Thyroid gland (tissue), 4 donors: ENCODE measurements around the gene PDZD2.

ENCODE experiments used
- CTCF ChIP-seq, 6 experiments: fragments of 200-600 bp in 3 of 6; fragments of 450-650 bp in 3 of 6; sonication (generic) in 3 of 6; IDR thresholded peaks; one replicate each; pipeline ENCODE4 v1.5.1; 2016 to 2019; ENCODE audit warnings: antibody characterized with exemption in 6 of 6, mild to moderate bottlenecking in 2 of 6, inconsistent platforms in 1 of 6, moderate library complexity in 1 of 6
- POLR2A ChIP-seq, 2 donors: fragments of 450-650 bp; IDR thresholded peaks; one replicate each; pipeline ENCODE4 v1.6.1; 2017; ENCODE audit warnings: antibody characterized with exemption in 2 of 2, mild to moderate bottlenecking in 2 of 2, moderate library complexity in 1 of 2

- no peak for TF ChIP-seq CTCF (IDR thresholded peaks at IDR 0.05)
- TF ChIP-seq POLR2A (IDR thresholded peaks at IDR 0.05): no peak
Measured at GRCh38 chr5:31753700-31754357, 114.9 kb downstream of the PDZD2 start.
